PC-9 (cell line): ENCODE results near the gene C1QTNF7. TPM values are rescaled to one million over a fixed set of nuclear protein-coding genes. Genes with fewer than 3 reads are reported as not detected.

ENCODE experiments used
- BruUV-seq: library from RNA; stranded (reverse); fragments of 400-500 nt; replicated peaks from 2 replicates; lab custom pipeline; 2021; lab: Mats Ljungman, UMichigan
- CTCF ChIA-PET: fragments of 300-600 bp; sonication (Branson Sonifier 250); formaldehyde crosslinking; loops from one replicate; lab custom pipeline; 2022; ENCODE audit warnings: antibody characterized with exemption; lab: Charles Lee
- POLR2A ChIA-PET: fragments of 300-600 bp; sonication (Branson Sonifier 250); formaldehyde crosslinking; loops from one replicate; lab custom pipeline; 2022; ENCODE audit warnings: antibody characterized with exemption; ENCODE audit not compliant: unreplicated experiment; lab: Charles Lee
- DNase-seq, 2 experiments: peaks; one replicate each; pipeline versions ENCODE4 v3.0.0 to v3.0.0-alpha.2; 2015 to 2022; ENCODE audit warnings: mixed read lengths in 1 of 2
- H2AFZ ChIP-seq: fragments of 200-600 bp; sonication (generic); 2 replicates; pipeline ENCODE4 v1.8.1; 2017; ENCODE audit warnings: antibody characterized with exemption
- H3F3A ChIP-seq: fragments of 200-600 bp; sonication (generic); 2 replicates; pipeline ENCODE4 v1.8.1; 2017; ENCODE audit warnings: antibody characterized with exemption, mild to moderate bottlenecking, low read depth; ENCODE audit not compliant: insufficient read depth
- H3K27ac ChIP-seq: fragments of 200-600 bp; sonication (generic); 2 replicates; pipeline ENCODE4 v1.6.1; 2016; ENCODE audit warnings: mixed run types
- H3K27me3 ChIP-seq: fragments of 200-600 bp; sonication (generic); 2 replicates; pipeline ENCODE4 v1.6.1; 2016; ENCODE audit warnings: low read depth, mixed run types; ENCODE audit not compliant: insufficient read depth
- H3K36me3 ChIP-seq: fragments of 200-600 bp; sonication (generic); 2 replicates; pipeline ENCODE4 v1.6.1; 2016; ENCODE audit warnings: low read depth, mixed run types
- H3K4me1 ChIP-seq: fragments of 200-600 bp; sonication (generic); replicated peaks from 2 replicates; pipeline ENCODE4 v1.6.1; 2016; ENCODE audit warnings: mixed run types; ENCODE audit not compliant: insufficient read depth
- H3K4me2 ChIP-seq: fragments of 200-600 bp; sonication (generic); 2 replicates; pipeline ENCODE4 v1.6.1; 2017; ENCODE audit warnings: mixed run types
- H3K4me3 ChIP-seq: fragments of 200-600 bp; sonication (generic); 2 replicates; pipeline ENCODE4 v1.6.1; 2016; ENCODE audit warnings: mixed run types
- H3K79me2 ChIP-seq: fragments of 200-600 bp; sonication (generic); 2 replicates; pipeline ENCODE4 v1.6.1; 2017; ENCODE audit warnings: low read depth, mixed run types
- H3K9me2 ChIP-seq: fragments of 200-600 bp; sonication (generic); 2 replicates; pipeline ENCODE4 v1.8.1; 2017; ENCODE audit warnings: mild to moderate bottlenecking; ENCODE audit not compliant: insufficient read depth
- H3K9me3 ChIP-seq: fragments of 200-600 bp; sonication (generic); 2 replicates; pipeline ENCODE4 v1.8.1; 2016; ENCODE audit warnings: low read depth; ENCODE audit not compliant: insufficient read depth
- H4K20me1 ChIP-seq: fragments of 200-600 bp; sonication (generic); 2 replicates; pipeline ENCODE4 v1.8.1; 2017; ENCODE audit not compliant: insufficient read depth
- EZH2 ChIP-seq: fragments of 200-600 bp; sonication (generic); IDR thresholded peaks from 2 replicates; pipeline ENCODE4 v1.8.0; 2017; ENCODE audit warnings: antibody characterized with exemption, low read depth
- intact Hi-C: fragments of 100-400 bp; cut with micrococcal nuclease; formaldehyde crosslinking; loops from one replicate; pipeline ENCODE4 v1.10.0; 2022; ENCODE audit not compliant: unreplicated experiment
- total RNA-seq: library from RNA; stranded (reverse); gene quantifications from 2 replicates; pipeline ENCODE4 v1.2.3, GENCODE V29; 2021
- TF ChIP-seq, protein P1 (sequence below): fragments of 200-600 bp; sonication (generic); conservative IDR thresholded peaks from 2 replicates; pipeline ENCODE4 v1.6.1; 2017; ENCODE audit warnings: mixed run types, antibody characterized with exemption, mild to moderate bottlenecking, moderate library complexity

Gene C1QTNF7
- total RNA-seq, 1 experiment from 2014 or later: not detected

DNA sequence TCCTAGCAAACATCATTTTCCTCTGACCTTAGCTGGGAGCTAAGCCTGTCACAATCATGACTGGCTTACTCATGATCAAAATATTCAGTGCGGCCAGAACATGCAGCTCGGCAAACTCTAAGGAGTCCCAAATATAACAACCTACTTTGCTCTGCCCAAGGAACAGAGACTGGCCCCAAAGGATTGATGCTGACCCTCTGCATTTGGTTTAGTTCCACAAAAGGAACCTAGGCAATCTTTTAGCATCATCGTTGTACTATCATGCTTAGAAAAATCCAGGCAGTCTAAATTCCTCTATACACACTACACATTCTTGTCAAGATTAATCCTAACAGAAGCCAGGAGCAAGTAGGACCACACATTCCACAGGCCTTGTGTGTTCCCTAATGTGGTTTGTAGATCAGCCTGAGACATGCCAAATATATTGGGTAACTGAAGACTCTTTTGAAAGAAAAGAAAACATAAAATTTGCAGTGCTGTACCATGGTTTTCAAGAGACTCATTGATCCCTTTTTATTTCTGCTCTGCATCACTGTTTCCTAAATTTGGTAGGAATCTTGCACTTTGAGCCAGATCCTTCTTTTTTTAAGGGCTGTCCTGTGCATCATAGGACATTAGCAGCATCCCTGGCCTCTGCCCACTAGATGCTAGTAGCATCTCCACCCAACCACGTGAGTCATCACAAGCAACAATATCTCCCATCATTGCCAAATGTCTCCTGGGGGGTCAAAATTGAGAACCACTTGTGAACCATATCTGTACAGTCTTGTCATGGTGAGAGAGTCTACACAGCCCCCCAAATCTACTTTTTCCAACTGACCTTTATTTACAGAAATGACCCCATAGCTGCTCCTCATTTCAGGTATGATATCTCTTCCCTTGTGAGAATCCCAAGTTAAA lies 24.3 kb downstream of the C1QTNF7 start:
- Histone ChIP-seq H2AFZ (no peak overlapping the region), H4K20me1 (no peaks in the 10 kb centered on the region), H3K4me3 (no peak overlapping the region), H3K4me1 (peaks cover 12% of the 10 kb centered on the region; the same call in 1 of the 2 replicates), H3K9me3 (no peaks in the 10 kb centered on the region), H3K36me3 (no peaks in the 10 kb centered on the region), H3K27ac (no peak overlapping the region), H3K4me2 (peak overlapping the region; percentile 23), H3F3A (peaks cover 16% of the 10 kb centered on the region; the same call in 1 of the 2 replicates), H3K79me2 (no peaks in the 10 kb centered on the region), H3K27me3 (no peaks in the 10 kb centered on the region), H3K9me2 (no peaks in the 10 kb centered on the region)
- POLR2A ChIA-PET: no interaction called here
- peak; percentile 20 to 77 for DNase-seq
- CTCF ChIA-PET: no interaction called here
- BruUV-seq: no TSS peak
- intact Hi-C loops: loop anchor here (2.0 to 10.0 kb wide), 2 partner anchors 207 to 447 kb away; partner anchors contain the start of gene CPEB2
- no peak for TF ChIP-seq EZH2
- TF ChIP-seq, protein P1, sequence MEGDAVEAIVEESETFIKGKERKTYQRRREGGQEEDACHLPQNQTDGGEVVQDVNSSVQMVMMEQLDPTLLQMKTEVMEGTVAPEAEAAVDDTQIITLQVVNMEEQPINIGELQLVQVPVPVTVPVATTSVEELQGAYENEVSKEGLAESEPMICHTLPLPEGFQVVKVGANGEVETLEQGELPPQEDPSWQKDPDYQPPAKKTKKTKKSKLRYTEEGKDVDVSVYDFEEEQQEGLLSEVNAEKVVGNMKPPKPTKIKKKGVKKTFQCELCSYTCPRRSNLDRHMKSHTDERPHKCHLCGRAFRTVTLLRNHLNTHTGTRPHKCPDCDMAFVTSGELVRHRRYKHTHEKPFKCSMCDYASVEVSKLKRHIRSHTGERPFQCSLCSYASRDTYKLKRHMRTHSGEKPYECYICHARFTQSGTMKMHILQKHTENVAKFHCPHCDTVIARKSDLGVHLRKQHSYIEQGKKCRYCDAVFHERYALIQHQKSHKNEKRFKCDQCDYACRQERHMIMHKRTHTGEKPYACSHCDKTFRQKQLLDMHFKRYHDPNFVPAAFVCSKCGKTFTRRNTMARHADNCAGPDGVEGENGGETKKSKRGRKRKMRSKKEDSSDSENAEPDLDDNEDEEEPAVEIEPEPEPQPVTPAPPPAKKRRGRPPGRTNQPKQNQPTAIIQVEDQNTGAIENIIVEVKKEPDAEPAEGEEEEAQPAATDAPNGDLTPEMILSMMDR: no peak

DNA sequence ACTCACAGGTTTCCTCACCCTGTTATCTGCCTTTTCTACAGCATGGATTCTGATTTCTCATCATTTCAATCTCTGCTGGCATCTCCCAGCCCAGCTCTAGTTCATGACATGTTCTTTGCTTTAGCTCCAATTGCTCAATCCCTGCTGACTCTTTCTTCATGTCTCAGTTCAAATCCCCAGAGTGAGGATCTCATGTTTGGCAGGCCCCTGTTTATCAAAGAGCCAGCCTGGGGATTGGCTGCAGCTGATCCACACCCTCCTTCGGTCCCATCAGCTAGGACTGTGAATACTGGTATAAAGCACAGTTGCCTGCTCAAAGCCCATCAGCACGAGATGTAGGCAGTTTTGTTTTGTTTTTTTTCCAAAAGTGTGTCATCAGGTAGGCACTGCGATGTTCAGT lies 27.5 kb downstream of the C1QTNF7 start:
- Histone ChIP-seq H3K79me2 (no peaks in the 10 kb centered on the region), H3F3A (peaks cover 16% of the 10 kb centered on the region; the same call in 1 of the 2 replicates), H3K27me3 (no peaks in the 10 kb centered on the region), H3K36me3 (no peaks in the 10 kb centered on the region), H3K9me2 (no peaks in the 10 kb centered on the region), H3K27ac (no peak overlapping the region), H3K9me3 (no peaks in the 10 kb centered on the region), H2AFZ (no peak overlapping the region), H3K4me2 (no peak overlapping the region), H3K4me3 (no peak overlapping the region), H4K20me1 (no peaks in the 10 kb centered on the region), H3K4me1 (peaks cover 12% of the 10 kb centered on the region; the same call in 1 of the 2 replicates)
- BruUV-seq: no TSS peak
- ChIA-PET POLR2A (no interaction called here), CTCF (no interaction called here)
- TF ChIP-seq, protein P1: no peak
- TF ChIP-seq EZH2: no peak
- intact Hi-C loops: loop anchor here (5.0 to 10.0 kb wide), 2 partner anchors 450 to 1803 kb away; partner anchors contain the start of gene CPEB2
- DNase-seq: no peak

DNA sequence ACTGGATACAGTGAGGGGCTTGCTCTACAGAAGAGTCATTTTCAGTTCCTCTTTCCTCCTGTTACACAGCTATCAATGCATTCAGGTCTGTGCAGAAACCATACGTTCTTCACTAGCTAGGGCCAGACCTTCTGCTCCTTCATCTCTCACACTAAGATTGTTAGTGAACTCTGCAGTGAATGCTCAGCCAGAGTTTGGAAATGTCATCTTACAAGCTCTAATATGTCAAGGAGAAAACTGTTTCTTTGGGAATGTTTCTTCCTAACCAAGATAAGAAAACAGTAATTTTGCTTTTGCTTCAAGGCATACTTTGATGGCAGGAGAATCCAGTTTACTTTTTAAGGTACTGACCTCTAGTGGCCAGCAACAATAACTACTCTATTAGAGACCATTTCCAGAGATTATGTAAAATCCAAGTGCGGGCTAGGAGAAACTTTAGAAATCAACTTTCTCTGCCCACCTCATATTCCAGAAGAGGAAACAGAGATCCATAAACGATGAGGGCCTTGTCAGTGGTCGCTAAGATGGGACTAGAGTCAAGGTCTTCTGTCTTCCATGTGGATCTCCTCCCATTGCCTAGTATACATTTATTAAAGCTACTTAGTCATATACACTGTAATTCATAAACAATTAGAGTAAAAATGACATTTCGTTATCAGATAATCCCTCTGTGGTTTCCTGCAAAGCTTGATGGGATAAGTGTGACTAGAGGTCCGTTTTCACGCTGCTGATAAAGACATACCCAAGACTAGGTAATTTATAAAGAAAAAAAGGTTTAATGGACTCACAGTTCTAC lies 29.8 kb downstream of the C1QTNF7 start:
- ChIA-PET POLR2A (no interaction called here), CTCF (interaction anchor here (0.6 to 1.3 kb wide), 3 partner anchors 13 to 386 kb away, joined by 3 to 4 read pairs (median 4); partner anchors contain the start of gene CC2D2A)
- Histone ChIP-seq H2AFZ (no peak overlapping the region), H3K9me2 (no peaks in the 10 kb centered on the region), H3K4me1 (no peaks in the 10 kb centered on the region), H4K20me1 (no peaks in the 10 kb centered on the region), H3K27ac (no peak overlapping the region), H3K9me3 (no peaks in the 10 kb centered on the region), H3F3A (peaks cover 2% of the 10 kb centered on the region; the same call in 1 of the 2 replicates), H3K4me2 (no peak overlapping the region), H3K4me3 (no peak overlapping the region), H3K27me3 (no peaks in the 10 kb centered on the region), H3K36me3 (no peaks in the 10 kb centered on the region), H3K79me2 (no peaks in the 10 kb centered on the region)
- intact Hi-C loops: loop anchor here (1.0 to 10.0 kb wide), 4 partner anchors 219 to 1805 kb away; partner anchors contain the start of gene CPEB2
- DNase-seq: no peak
- BruUV-seq: no TSS peak
- TF ChIP-seq, protein P1: peak; percentile 78
- TF ChIP-seq EZH2: no peak
